H1 (cell line): ENCODE data around the gene GPR35. TPM values are rescaled to one million over a fixed set of nuclear protein-coding genes. Genes with fewer than 3 reads are reported as not detected.

ENCODE experiments used
- CTCF ChIA-PET: fragments of 300-600 bp; sonication (Branson Sonifier 250); formaldehyde crosslinking; loops from one replicate; lab custom pipeline; 2021; ENCODE audit not compliant: partially characterized antibody; lab: Charles Lee
- POLR2A ChIA-PET: fragments of 300-600 bp; sonication (Branson Sonifier 250); formaldehyde crosslinking; loops from one replicate; lab custom pipeline; 2021; ENCODE audit warnings: inconsistent platforms; ENCODE audit not compliant: partially characterized antibody; lab: Charles Lee
- DNase-seq, 2 experiments: peaks; one replicate each; pipeline versions ENCODE4 v3.0.0 to v3.0.0-alpha.2; 2010 to 2022; ENCODE audit warnings: low spot score in 2 of 2, low read depth in 1 of 2, mixed read lengths in 1 of 2
- FAIRE-seq: peaks from 2 replicates; lab custom pipeline; 2011; peaks lifted over from hg19 to GRCh38; lab: Jason Lieb, UNC
- H2AFZ ChIP-seq: 2 replicates; pipeline ENCODE4 v1.8.1; 2012; ENCODE audit warnings: low read length, inconsistent platforms
- H2AK5ac ChIP-seq: 2 replicates; pipeline ENCODE4 v1.6.1; 2013; ENCODE audit warnings: low read depth, low read length
- H2BK120ac ChIP-seq: replicated peaks from 2 replicates; pipeline ENCODE3; 2013; ENCODE audit warnings: low read depth, low read length, inconsistent platforms
- H2BK12ac ChIP-seq: 2 replicates; pipeline ENCODE4 v1.6.1; 2013; ENCODE audit warnings: low read depth, low read length
- H2BK15ac ChIP-seq: 2 replicates; pipeline ENCODE4 v1.6.1; 2013; ENCODE audit warnings: low read length
- H2BK20ac ChIP-seq: 2 replicates; pipeline ENCODE4 v1.6.1; 2013; ENCODE audit warnings: low read length
- H2BK5ac ChIP-seq: 2 replicates; pipeline ENCODE4 v1.6.1; 2013; ENCODE audit warnings: low read depth, low read length
- H3K14ac ChIP-seq: 2 replicates; pipeline ENCODE4 v1.6.1; 2013; ENCODE audit warnings: inconsistent platforms; ENCODE audit not compliant: insufficient read length
- H3K18ac ChIP-seq: 2 replicates; pipeline ENCODE4 v1.6.1; 2013; ENCODE audit warnings: low read length; ENCODE audit errors: extremely low read depth
- H3K23ac ChIP-seq: 2 replicates; pipeline ENCODE4 v1.6.1; 2013; ENCODE audit warnings: inconsistent platforms; ENCODE audit not compliant: insufficient read length
- H3K23me2 ChIP-seq: 2 replicates; pipeline ENCODE4 v1.6.1; 2013; ENCODE audit warnings: low read depth, low read length
- H3K27ac ChIP-seq: 2 replicates; pipeline ENCODE4 v1.6.1; 2011; ENCODE audit warnings: low read depth, low read length, inconsistent platforms
- H3K27me3 ChIP-seq, 4 experiments: replicated peaks in 1 of 4; 1 replicate in 1 of 4; 2 replicates in 3 of 4; pipeline versions ENCODE4 v1.6.1 to v1.8.1; 2011 to 2013; ENCODE audit warnings: low read length in 3 of 4, mild to moderate bottlenecking in 3 of 4, inconsistent platforms in 2 of 4, mixed read lengths in 2 of 4, moderate library complexity in 1 of 4; ENCODE audit not compliant: control insufficient read depth in 3 of 4, insufficient read depth in 3 of 4; ENCODE audit errors: extremely low read depth in 1 of 4
- H3K36me3 ChIP-seq, 4 experiments: 2 replicates each; pipeline versions ENCODE4 v1.6.1 to v1.8.1; 2011 to 2013; ENCODE audit warnings: mild to moderate bottlenecking in 4 of 4, low read length in 3 of 4, moderate library complexity in 2 of 4, control low read depth in 1 of 4, inconsistent platforms in 1 of 4; ENCODE audit not compliant: insufficient read depth in 4 of 4, control insufficient read depth in 2 of 4
- H3K4ac ChIP-seq: replicated peaks from 2 replicates; pipeline ENCODE3; 2013; ENCODE audit warnings: low read length, low read depth, mixed read lengths, inconsistent platforms; ENCODE audit not compliant: insufficient read length
- H3K4me1 ChIP-seq, 4 experiments: replicated peaks in 1 of 4; 1 replicate in 1 of 4; 2 replicates in 3 of 4; pipeline versions ENCODE4 v1.6.1 to v1.8.1; 2011 to 2013; ENCODE audit warnings: low read length in 3 of 4, inconsistent platforms in 2 of 4, mixed read lengths in 1 of 4; ENCODE audit not compliant: insufficient read depth in 4 of 4, control insufficient read depth in 3 of 4
- H3K4me2 ChIP-seq, 2 experiments: 2 replicates each; pipeline versions ENCODE4 v1.6.1 to v1.8.1; 2011 to 2013; ENCODE audit warnings: low read depth in 2 of 2, low read length in 2 of 2, control low read depth in 1 of 2, inconsistent platforms in 1 of 2, mild to moderate bottlenecking in 1 of 2; ENCODE audit not compliant: insufficient read depth in 1 of 2
- H3K4me3 ChIP-seq, 4 experiments: fragments of 200-600, 300-600 bp in 1 of 4; sonication (generic), shearing (Covaris generic), sonication (Bioruptor Twin) in 1 of 4; 2 replicates each; pipeline versions ENCODE4 v1.5.1 to v1.8.1; 2011 to 2016; ENCODE audit warnings: low read length in 4 of 4, low read depth in 3 of 4, control low read depth in 2 of 4, inconsistent platforms in 2 of 4, mild to moderate bottlenecking in 2 of 4, mixed read lengths in 1 of 4, moderate library complexity in 1 of 4; ENCODE audit not compliant: insufficient read depth in 2 of 4; ENCODE audit errors: extremely low read depth in 1 of 4
- H3K56ac ChIP-seq: replicated peaks from 2 replicates; pipeline ENCODE3; 2013; ENCODE audit warnings: low read depth, mild to moderate bottlenecking, mixed read lengths, low read length, inconsistent platforms; ENCODE audit not compliant: insufficient read length
- H3K79me1 ChIP-seq: 2 replicates; pipeline ENCODE4 v1.6.1; 2013; ENCODE audit warnings: low read depth, low read length, control low read depth
- H3K79me2 ChIP-seq, 2 experiments: 2 replicates each; pipeline versions ENCODE4 v1.6.1 to v1.8.1; 2012 to 2013; ENCODE audit warnings: low read length in 2 of 2, mild to moderate bottlenecking in 2 of 2, inconsistent platforms in 1 of 2; ENCODE audit not compliant: insufficient read depth in 2 of 2, control insufficient read depth in 1 of 2
- H3K9ac ChIP-seq, 4 experiments: replicated peaks in 1 of 4; 1 replicate in 1 of 4; 2 replicates in 3 of 4; pipeline versions ENCODE4 v1.6.1 to v1.8.1; 2011 to 2013; ENCODE audit warnings: low read depth in 3 of 4, low read length in 3 of 4, control low read depth in 2 of 4, mild to moderate bottlenecking in 2 of 4, moderate library complexity in 2 of 4, inconsistent platforms in 1 of 4; ENCODE audit errors: extremely low read depth in 1 of 4
- H3K9me3 ChIP-seq, 2 experiments: 2 replicates each; pipeline versions ENCODE4 v1.6.1 to v1.8.1; 2012 to 2013; ENCODE audit warnings: mild to moderate bottlenecking in 2 of 2, moderate library complexity in 2 of 2, control low read depth in 1 of 2, inconsistent platforms in 1 of 2, low read depth in 1 of 2, low read length in 1 of 2, mixed read lengths in 1 of 2; ENCODE audit not compliant: insufficient read depth in 2 of 2
- H4K20me1 ChIP-seq, 2 experiments: replicated peaks in 1 of 2; 2 replicates each; pipeline versions ENCODE3 to v1.8.1; 2011 to 2013; ENCODE audit warnings: inconsistent platforms in 2 of 2, low read length in 2 of 2, mild to moderate bottlenecking in 1 of 2; ENCODE audit not compliant: insufficient read depth in 2 of 2, control insufficient read depth in 1 of 2
- H4K5ac ChIP-seq: 2 replicates; pipeline ENCODE4 v1.6.1; 2013; ENCODE audit warnings: low read length, low read depth, mixed read lengths, inconsistent platforms; ENCODE audit not compliant: insufficient read length
- H4K8ac ChIP-seq: 2 replicates; pipeline ENCODE4 v1.8.0; 2013; ENCODE audit warnings: mild to moderate bottlenecking, moderate library complexity, low read length, inconsistent platforms; ENCODE audit not compliant: insufficient read depth; ENCODE audit errors: extremely low read depth
- H4K91ac ChIP-seq: replicated peaks from 2 replicates; pipeline ENCODE3; 2013; ENCODE audit warnings: low read length, mixed read lengths, inconsistent platforms; ENCODE audit not compliant: insufficient read length
- BRCA1 ChIP-seq: IDR thresholded peaks from 2 replicates; pipeline ENCODE4 v1.6.1; 2012; ENCODE audit warnings: low read depth, low read length, improper control_type of control experiment
- MAFK ChIP-seq: IDR thresholded peaks from 2 replicates; pipeline ENCODE4 v1.6.1; 2012; ENCODE audit warnings: low read depth, mild to moderate bottlenecking, improper control_type of control experiment, low read length
- RAD21 ChIP-seq, 2 experiments: IDR thresholded peaks in 1 of 2; conservative IDR thresholded peaks in 1 of 2; 2 replicates each; pipeline ENCODE4 v1.6.1; 2011; ENCODE audit warnings: low read depth in 2 of 2, low read length in 2 of 2, improper control_type of control experiment in 1 of 2, inconsistent platforms in 1 of 2, mild to moderate bottlenecking in 1 of 2, moderate library complexity in 1 of 2
- SAP30 ChIP-seq: fragments of 300-600 bp; sonication (generic); IDR thresholded peaks from 2 replicates; pipeline ENCODE4 v1.7.1; 2012; ENCODE audit warnings: low read length, moderate library complexity, mild to moderate bottlenecking, inconsistent platforms; ENCODE audit not compliant: insufficient read depth, insufficient replicate concordance
- SP2 ChIP-seq: IDR thresholded peaks from 2 replicates; pipeline ENCODE4 v1.6.1; 2012; ENCODE audit warnings: mild to moderate bottlenecking, low read length, inconsistent platforms
- YY1 ChIP-seq: IDR thresholded peaks from 2 replicates; pipeline ENCODE4 v1.6.1; 2011; ENCODE audit warnings: low read depth, mild to moderate bottlenecking, low read length
- WGBS, 2 experiments: shearing (Covaris generic) in 1 of 2; methylation state at CpG; one replicate each; pipeline versions ENCODE4 v1.1.6 to v1.1.7; 2013 to 2015; ENCODE audit warnings: low lambda C conversion rate in 2 of 2, mixed read lengths in 2 of 2, inconsistent platforms in 1 of 2, low coverage in 1 of 2, missing lambda C conversion rate in 1 of 2; ENCODE audit not compliant: insufficient replicate concordance in 2 of 2, insufficient coverage in 1 of 2, insufficient read length in 1 of 2; ENCODE audit errors: extremely low coverage in 1 of 2, missing lambda C conversion rate in 1 of 2; 5-methylcytosine and 5-hydroxymethylcytosine counted together
- polyA plus RNA-seq, 7 experiments: library from polyadenylated mRNA; depleted of rRNA in 3 of 7; stranded (reverse) in 5 of 7; unstranded in 2 of 7; fragments of >200 nt in 5 of 7; fragments of 200-250 nt in 2 of 7; gene quantifications; 1 replicate in 5 of 7; 2 replicates in 1 of 7; 4 replicates in 1 of 7; pipeline versions ENCODE4 v1.2.1 to v1.2.3, GENCODE V29; 2011 to 2013; ENCODE audit warnings: missing spikeins in 2 of 7, mixed read lengths in 2 of 7
- total RNA-seq: library from RNA; stranded (reverse); fragmentation: NEBNext Ultra II Directional; extraction: Animal tissue kit (Norgen Biotek cat#: 25700); gene quantifications from 2 replicates; pipeline ENCODE4 v1.2.1, GENCODE V29; 2021

The GPR35 gene
- total and polyA plus RNA-seq, 2 of the 8 experiments (the other 6 are each of a cell fraction or from before 2014, with no cell fraction given), result 0.47 TPM; not detected in 1

- Histone ChIP-seq H3K4me3 (no peak overlapping the region), H2AK5ac (no peak overlapping the region)
Measured at GRCh38 chr2:240670950-240671349, 45.7 kb downstream of the GPR35 start.

More at GRCh38 chr2:240670950-240671349, 45.7 kb downstream of the GPR35 start:
- Histone ChIP-seq H3K4me2 (no peak overlapping the region), H4K8ac (no peak overlapping the region), H3K18ac (no peak overlapping the region), H3K14ac (no peak overlapping the region), H3K27ac (no peak overlapping the region), H2BK15ac (no peak overlapping the region), H3K27me3 (0 out of 7 replicates have a peak, but pooled peaks cover 0 to 6% (median 0%) of the 10 kb centered on the region in 4 experiments), H3K36me3 (no peaks in the 10 kb centered on the region), H2BK20ac (no peak overlapping the region), H3K9me3 (no peaks in the 10 kb centered on the region), H4K91ac (no peak overlapping the region), H3K4me1 (no peaks in the 10 kb centered on the region), H2BK120ac (no peak overlapping the region), H3K79me2 (no peaks in the 10 kb centered on the region), H4K5ac (no peak overlapping the region), H3K56ac (no peak overlapping the region), H2BK5ac (no peak overlapping the region), H4K20me1 (no peaks in the 10 kb centered on the region), H3K4ac (no peak overlapping the region), H3K23ac (no peak overlapping the region), H3K9ac (no peak overlapping the region), H2AFZ (no peak overlapping the region), H3K79me1 (no peaks in the 10 kb centered on the region), H3K23me2 (peaks cover 2% of the 10 kb centered on the region; the same call in 1 of the 2 replicates), H2BK12ac (no peak overlapping the region)
- FAIRE-seq (no peak), DNase-seq (no peak)
- 85% methylated on average over 4 of the region's 4 CpGs; no CpG with 5 or more reads in 1 of the 2 experiments for WGBS, 2 experiments
- ChIA-PET POLR2A (no interaction called here), CTCF (interaction anchor here (1.3 kb wide), 1 partner anchor 67 kb away, joined by 4 read pairs; no protein-coding TSS in a partner anchor)
- no peak for TF ChIP-seq BRCA1
- TF ChIP-seq YY1, result no peak
- TF ChIP-seq RAD21 (IDR thresholded peaks at IDR 0.05 in 1 of 2, conservative IDR thresholded peaks at IDR 0.05 in 1 of 2; ENCODE audit: low read depth in 2 of 2, low read length in 2 of 2), result no peak
- TF ChIP-seq SP2, result no peak
- no peak for TF ChIP-seq MAFK
- no peak for TF ChIP-seq SAP30
